ENCODE measurements around the gene GNRHR.
"Not testable (repeated sequence)": the region's sequence is repeated elsewhere in the genome, so short reads cannot be mapped to it uniquely, and the experiment has no call there.

Gene GNRHR

DNA sequence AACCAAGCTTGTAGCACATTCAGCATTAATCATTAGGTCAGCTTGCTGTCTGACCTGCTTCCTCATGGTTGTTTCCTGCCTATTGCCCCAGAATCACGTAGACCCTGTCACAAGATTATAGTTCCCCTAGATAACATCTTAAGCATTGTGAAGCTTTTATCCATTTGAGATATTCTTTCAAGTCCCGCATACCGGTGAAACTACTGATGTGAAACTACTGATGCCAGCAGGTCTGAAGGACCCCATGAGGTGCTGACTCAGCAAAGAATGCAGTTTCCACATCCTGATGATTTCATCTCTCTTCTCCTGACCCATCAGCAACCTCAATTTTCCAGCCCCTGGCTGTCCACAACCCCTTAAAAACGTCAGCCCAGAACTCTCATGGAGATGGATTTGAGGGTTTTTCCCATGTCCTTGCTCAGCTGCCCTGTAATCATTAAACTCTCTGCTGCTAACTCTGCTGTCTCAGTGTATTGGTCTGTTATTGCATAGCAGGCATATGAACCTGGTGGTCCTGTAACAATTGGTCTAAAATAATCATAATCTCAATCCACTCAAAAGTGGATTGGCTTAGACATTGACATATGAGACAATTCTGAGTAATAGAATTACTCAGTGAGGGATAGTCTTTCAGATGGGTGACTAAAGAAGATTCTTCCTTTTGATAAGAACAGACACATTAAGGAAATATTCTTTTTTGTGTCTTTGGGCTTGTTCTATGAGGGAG is 26.9 kb downstream of the GNRHR start:
- DNase-seq (ENCODE audit: low read depth), result no peak

DNA sequence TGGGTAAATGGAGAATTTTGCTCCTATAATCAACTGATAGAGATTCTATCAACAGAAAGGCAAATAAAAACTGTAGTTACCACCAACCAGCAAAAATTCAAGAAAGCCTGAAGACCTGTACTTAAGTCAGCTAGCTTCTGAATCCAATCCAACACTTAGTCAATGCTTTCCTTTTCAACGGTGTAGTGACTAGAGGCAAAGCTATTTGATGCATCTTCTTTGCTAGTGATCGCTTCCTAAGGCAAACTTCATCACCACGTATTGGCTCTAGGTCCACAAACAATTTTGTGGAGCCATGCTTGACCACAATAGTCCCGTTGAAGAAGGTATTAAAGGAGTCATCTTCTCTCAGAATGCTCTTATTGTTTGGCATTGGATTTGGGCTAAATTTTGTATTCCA is 28.2 kb downstream of the GNRHR start:
- no peak for DNase-seq (ENCODE audit: low read depth)

DNA sequence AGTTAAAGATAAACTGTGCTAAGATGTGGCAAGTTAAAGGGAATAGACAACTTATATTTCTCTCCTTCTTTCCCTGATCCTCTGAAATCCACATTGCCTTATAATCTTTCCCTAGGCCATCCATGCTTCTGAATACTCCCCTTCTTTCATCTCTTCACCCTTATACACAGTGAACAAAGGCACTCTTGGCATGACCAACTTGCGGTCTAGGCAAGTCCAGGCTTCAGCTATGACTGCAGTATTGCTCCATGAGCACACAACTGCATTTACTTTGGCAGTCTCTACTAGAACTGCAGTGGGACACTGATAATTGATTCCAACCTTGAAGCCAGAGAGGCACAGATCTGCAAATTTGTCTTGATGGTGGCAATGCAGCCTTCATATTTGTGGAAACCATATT is 29.1 kb downstream of the GNRHR start:
- no peak for DNase-seq (ENCODE audit: low read depth)

GRCh38 chr4:67723949-67724348 is 30.2 kb downstream of the GNRHR start:
- no peak for DNase-seq (ENCODE audit: low read depth)

GRCh38 chr4:67723341-67723740 is 30.8 kb downstream of the GNRHR start:
- no peak for DNase-seq (ENCODE audit: low read depth)

- no peak for DNase-seq (ENCODE audit: low read depth)
These were observed 32.2 kb downstream of the GNRHR start for GRCh38 chr4:67721770-67722597.

GRCh38 chr4:67721315-67721769 is 32.8 kb downstream of the GNRHR start:
- no peak for DNase-seq (ENCODE audit: low read depth)

GRCh38 chr4:67719953-67720617 is 34.1 kb downstream of the GNRHR start:
- DNase-seq (ENCODE audit: low read depth), result no peak

GRCh38 chr4:67718848-67719247 is 35.3 kb downstream of the GNRHR start:
- DNase-seq (ENCODE audit: low read depth), result no peak

- DNase-seq (ENCODE audit: low read depth), result no peak
These were observed 36.6 kb downstream of the GNRHR start for GRCh38 chr4:67717586-67717985.

DNA sequence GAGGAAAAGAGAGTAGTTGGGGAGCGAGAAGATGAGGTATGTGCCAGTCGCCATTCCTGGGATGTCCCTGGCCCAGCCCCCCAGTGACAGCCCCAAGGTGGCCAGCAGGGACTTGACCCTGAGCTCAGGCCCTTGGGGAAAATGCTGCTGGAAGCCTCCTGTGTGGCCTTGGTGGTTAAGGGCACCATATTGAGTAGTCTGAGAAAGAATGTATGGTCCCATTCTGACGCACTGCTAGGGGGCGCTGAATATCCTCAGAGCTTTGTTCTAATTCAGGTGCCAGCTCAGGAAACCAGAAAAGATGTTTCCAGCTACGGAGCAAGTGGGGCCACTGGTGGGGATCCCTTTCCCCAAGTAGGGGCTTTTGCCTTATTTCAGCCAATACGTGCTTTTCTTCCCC is 39.2 kb downstream of the GNRHR start:
- no peak for DNase-seq (ENCODE audit: low read depth)

DNA sequence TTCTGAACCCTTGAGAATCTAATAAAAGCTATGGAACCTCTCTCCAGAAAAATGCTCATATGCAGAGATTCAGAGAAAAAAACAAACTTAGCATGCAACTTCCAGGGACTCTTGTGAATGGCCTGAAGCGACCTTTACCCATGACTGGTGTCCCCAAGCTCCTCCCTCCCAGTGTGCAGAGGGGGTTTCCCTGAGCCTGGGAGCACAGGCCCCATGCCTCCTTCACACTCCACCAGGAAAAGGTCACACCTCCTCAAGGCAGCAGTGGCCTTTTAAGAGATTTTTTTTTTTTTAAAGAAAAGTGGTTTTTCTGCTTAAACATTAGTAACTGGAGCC is 40.0 kb downstream of the GNRHR start:
- no peak for DNase-seq (ENCODE audit: low read depth)

- no peak for DNase-seq (ENCODE audit: low read depth)
These were observed 40.5 kb downstream of the GNRHR start for GRCh38 chr4:67713529-67714247.

GRCh38 chr4:67712650-67713528 is 41.3 kb downstream of the GNRHR start:
- DNase-seq (ENCODE audit: low read depth), result no peak

GRCh38 chr4:67712000-67712625 is 42.1 kb downstream of the GNRHR start:
- no peak for DNase-seq (ENCODE audit: low read depth)

GRCh38 chr4:67706682-67707081 is 47.5 kb downstream of the GNRHR start:
- not testable (repeated sequence) for DNase-seq (ENCODE audit: low read depth)

- DNase-seq (ENCODE audit: low read depth), result no peak
These were observed 49.3 kb downstream of the GNRHR start for GRCh38 chr4:67704843-67705242.

GRCh38 chr4:67702166-67702565 is 52.0 kb downstream of the GNRHR start:
- DNase-seq (ENCODE audit: low read depth), result no peak

GRCh38 chr4:67701517-67701850 is 52.7 kb downstream of the GNRHR start:
- no peak for DNase-seq (ENCODE audit: low read depth)

DNA sequence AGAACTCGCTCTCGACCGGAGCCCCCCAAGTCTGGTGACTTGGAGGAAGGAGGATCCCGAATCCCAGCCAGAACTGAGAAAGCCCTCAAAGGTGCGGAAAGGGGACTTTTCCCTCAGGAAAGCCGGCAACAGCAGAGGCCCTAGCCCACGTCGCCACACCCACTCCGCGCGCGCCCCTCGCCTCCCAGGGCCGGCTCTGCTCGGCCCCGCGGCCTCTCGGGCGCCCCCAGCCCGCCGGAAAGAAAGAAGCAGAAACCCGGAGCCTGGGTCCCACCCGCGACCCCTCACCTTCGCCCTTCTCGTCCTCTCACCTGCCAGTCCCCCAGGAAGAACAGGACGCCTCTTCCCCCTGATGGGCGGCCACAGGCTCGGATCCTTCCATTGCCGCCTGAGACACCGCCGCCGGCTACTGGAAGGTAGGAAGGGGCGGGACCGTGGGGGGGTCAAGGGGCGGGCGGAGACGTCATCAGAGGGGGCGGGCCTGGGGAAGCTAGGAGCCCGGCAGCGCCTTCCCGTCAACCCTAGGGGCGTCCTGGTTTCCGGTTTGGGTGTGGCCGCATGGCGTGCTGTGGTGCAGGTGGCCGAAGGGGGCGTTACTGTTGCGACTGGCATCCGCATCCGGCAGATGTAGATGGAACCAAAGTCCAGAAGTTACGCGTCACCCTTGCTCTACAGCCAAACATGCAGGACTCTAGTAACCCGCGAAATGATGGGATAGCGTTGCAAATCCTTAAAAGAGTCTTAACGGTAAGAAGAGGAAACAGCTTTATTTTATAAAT is 53.3 kb downstream of the GNRHR start, which contains the start of gene UBA6:
Gene UBA6 (minus strand): TSS at position 418 of the 779 bp plus-strand sequence. CDS start 36 bp downstream, at position 382.
- DNase-seq (ENCODE audit: low read depth), result peak; percentile 92

Data from activated T-helper 1 cell treated with Interleukin-2 at 50 U/mL for 16 hours (primary cell).